GM12801 (cell line): ENCODE data around the gene MRPL21.

Experiments
- TF ChIP-seq, protein P1 (sequence below): IDR thresholded peaks from one replicate; pipeline ENCODE4 v1.5.1; 2011; ENCODE audit warnings: control low read depth; ENCODE audit not compliant: insufficient read length; ENCODE audit errors: extremely low read depth

Gene MRPL21

DNA sequence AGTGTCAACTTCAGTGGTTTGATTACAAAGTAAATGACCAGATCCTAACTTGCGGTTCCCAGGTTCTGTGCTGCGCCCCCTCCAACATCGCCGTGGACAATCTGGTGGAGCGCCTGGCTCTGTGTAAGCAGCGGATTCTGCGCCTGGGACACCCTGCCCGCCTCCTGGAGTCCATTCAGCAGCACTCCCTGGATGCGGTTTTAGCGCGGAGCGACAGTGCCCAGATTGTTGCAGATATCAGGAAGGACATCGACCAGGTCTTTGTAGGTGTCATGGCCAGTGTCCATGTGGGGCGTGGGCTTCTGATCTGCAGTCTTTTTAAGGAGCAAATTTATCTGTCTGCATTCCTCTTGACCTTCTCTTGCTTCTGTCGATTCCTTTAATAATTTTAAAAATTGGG lies 11.1 kb upstream of the MRPL21 start:
- TF ChIP-seq, protein P1, sequence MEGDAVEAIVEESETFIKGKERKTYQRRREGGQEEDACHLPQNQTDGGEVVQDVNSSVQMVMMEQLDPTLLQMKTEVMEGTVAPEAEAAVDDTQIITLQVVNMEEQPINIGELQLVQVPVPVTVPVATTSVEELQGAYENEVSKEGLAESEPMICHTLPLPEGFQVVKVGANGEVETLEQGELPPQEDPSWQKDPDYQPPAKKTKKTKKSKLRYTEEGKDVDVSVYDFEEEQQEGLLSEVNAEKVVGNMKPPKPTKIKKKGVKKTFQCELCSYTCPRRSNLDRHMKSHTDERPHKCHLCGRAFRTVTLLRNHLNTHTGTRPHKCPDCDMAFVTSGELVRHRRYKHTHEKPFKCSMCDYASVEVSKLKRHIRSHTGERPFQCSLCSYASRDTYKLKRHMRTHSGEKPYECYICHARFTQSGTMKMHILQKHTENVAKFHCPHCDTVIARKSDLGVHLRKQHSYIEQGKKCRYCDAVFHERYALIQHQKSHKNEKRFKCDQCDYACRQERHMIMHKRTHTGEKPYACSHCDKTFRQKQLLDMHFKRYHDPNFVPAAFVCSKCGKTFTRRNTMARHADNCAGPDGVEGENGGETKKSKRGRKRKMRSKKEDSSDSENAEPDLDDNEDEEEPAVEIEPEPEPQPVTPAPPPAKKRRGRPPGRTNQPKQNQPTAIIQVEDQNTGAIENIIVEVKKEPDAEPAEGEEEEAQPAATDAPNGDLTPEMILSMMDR, result no peak

DNA sequence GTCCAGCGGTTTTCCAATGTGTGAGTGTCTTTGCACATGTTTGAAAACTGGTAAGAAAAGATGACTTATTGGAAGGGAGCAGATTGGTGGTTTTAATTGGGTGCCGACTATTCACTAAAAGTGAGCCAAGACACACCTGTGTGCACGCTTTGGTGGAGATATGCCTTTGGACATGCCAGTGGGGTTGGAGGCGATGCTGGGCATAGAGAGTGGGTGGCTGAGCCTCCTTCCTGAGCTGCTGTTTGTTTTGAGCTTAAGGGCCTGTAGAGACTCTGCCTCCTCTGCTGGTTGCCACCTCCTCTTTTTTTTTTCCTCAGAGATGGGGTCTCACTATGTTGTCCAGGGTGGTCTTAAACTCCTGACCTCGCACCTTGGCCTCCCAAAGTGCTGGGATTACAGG lies 9.6 kb upstream of the MRPL21 start:
- TF ChIP-seq, protein P1, result no peak

DNA sequence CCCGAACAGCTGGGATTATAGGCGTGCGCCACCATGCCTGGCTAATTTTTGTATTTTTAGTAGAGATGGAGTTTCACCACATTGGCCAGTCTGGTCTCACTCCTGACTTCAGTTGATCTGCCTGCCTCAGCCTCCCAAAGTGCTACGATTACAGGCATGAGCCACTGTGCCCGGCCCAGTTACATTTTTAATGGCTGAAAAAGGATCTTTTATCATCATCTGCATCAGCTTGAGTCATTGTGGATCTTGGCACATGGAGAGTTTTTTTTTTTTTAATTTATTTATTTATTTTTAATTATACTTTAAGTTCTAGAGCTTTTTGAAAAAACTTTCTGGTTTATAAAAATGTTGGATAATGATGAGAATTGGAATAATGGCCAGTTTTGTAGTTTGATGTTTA lies 8.6 kb upstream of the MRPL21 start:
- TF ChIP-seq, protein P1, result no peak

DNA sequence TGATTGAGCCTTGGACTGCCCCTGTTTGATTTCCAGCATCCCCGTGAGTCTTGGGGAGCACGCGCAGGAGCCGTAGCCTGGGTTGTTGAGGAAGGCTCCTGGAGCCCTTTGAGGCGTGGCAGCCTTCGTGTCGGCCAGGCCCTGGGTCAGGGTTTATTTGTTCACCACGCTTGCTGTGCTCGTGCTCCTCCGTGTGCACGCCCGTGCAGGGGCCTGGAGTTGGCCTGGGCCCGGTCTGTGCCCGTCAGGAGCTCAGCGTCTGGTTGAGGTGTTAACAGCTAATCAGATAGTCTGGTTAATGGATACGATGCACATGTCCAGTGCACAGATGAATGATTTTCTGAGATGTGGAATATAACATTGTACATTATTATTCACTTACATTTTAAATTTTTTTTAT lies 8.1 kb upstream of the MRPL21 start:
- TF ChIP-seq, protein P1, result no peak

DNA sequence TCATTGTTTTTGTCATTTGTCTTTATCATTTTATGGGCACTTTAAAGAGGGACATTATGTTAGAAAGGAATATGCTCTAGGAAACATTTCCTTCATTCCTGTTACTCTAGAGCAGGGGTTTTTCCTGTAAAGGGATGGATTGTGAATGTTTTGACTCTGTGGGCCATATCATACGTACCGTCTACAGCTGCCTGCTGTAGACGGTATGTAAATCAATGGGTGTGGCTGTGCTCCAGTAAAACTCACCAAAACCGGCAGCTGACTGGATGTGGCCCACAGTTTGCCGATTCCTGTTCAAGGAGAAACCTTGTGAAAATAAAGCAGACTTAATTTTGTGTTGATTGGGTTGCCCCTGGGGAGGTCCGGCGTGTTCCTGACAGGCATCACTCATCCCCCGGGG lies 7.3 kb upstream of the MRPL21 start:
- TF ChIP-seq, protein P1, result no peak

DNA sequence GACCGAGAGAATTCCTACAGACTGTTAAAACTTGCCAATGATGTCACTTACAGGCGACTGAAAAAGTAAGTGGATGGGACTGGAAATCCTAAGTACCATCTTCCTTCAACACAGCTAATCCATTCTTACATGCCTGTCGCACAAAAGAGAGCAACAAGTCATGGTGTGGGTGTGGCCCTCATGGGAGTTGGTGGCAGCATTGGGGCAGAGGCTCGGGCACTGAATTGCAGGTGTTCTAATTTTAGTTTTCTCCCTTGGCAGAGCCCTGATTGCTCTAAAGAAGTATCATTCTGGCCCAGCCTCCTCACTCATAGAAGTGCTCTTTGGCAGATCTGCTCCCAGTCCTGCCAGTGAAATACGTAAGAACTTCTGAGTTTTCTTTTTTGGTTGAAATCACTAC lies 4.6 kb upstream of the MRPL21 start:
- TF ChIP-seq, protein P1, result no peak

DNA sequence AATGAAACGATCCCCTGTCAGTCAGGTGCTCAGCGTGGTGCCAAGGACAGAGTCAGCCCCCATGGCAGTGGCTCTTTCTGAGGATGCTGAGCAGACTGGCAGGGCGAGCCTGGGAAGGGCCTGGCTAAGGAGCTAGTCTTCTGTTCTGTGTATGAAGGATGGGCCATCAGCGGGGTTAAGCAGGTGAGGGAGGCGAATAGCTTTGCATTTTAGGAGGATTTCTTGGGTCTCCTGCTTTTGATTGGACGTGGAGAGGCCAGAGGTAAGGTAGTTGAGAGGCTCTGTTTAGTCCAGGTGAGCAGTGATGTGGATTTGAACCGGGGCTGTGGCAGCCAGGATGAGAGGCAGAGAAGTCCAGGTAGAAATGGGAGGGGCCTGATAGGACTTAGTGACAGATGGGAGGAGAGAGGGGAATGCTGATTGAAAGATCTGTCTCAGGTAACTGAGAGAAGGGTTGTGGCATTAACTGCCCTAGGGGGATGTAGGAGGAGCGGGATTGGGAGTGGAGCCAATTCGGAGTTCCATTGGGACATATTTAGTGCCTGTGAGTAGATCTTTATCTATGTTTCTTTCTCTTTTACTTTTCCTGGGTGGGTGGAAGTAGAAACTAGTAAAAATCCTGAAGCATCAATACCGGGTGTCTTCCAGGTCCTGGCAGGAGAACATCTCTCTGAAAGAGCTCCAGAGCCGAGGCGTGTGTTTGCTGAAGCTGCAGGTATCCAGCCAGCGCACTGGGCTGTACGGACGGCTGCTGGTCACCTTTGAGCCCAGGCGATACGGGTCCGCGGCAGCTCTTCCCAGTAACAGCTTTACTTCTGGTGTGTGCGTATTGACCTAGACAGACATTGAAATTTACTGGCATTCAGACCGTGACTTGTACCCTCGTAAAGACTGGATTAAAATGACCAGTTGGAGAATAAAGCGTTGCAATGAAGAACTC lies 2.1 kb upstream of the MRPL21 start:
- TF ChIP-seq, protein P1, result no peak
